ENCODE results near the gene CIZ1.
"Not testable (repeated sequence)": the region's sequence is repeated elsewhere in the genome, so short reads cannot be mapped to it uniquely, and the experiment has no call there.

Gene CIZ1

GRCh38 chr9:128182893-128183588 is 8.3 kb downstream of the CIZ1 start:
- DNase-seq (ENCODE audit: extremely low read depth, low read depth): no peak
- TF ChIP-seq CTCF (IDR thresholded peaks at IDR 0.05; ENCODE audit: low read depth, low read length, missing control alignments): no peak
- H3K4me3 ChIP-seq (replicated peaks; ENCODE audit: low read depth, low read length): no peak overlapping the region

DNA sequence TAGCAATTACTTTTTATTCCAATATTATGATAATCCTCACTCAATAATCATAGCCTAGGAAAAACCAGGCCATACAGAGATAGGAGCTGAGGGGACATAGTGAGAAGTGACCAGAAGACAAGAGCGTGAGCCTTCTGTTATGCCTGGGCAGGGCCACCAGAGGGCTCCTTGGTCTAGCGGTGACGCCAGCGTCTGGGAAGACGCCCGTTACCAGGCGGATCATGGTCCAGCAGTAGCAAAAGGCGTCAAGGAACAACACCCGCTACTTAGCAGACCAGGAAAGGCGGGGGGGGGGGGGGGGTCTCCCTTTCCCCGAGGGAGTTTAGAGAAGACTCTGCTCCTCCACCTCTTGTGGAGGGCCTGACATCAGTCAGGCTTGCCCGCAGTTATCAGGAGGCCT is 9.9 kb downstream of the CIZ1 start:
- TF ChIP-seq CTCF (IDR thresholded peaks at IDR 0.05; ENCODE audit: low read depth, low read length, missing control alignments): peak; percentile 49
- H3K4me3 ChIP-seq (replicated peaks; ENCODE audit: low read depth, low read length); DNase-seq (ENCODE audit: extremely low read depth, low read depth): not testable (repeated sequence)

DNA sequence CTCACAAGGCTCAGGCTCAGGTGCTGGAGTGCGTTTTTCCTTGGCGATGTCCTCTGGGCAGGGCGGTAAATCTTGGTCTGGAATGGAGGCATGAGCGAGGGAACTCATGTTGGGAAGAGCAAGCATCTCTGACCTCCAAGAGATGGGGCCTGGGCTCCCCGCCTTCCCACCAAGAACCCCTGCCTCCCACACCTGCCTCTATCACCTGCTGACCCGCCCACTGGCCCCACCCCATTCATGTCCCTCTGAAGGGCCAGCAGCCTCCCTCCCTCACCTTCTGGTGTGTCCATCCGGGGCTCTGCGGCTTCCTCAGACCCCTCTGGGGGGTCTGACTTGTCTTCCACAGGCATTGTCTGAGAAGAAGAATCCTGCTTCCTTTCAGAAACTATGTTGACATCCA is 10.9 kb downstream of the CIZ1 start:
- no peak overlapping the region for H3K4me3 ChIP-seq (replicated peaks; ENCODE audit: low read depth, low read length)
- no peak for TF ChIP-seq CTCF (IDR thresholded peaks at IDR 0.05; ENCODE audit: low read depth, low read length, missing control alignments)
- no peak for DNase-seq (ENCODE audit: extremely low read depth, low read depth)

DNA sequence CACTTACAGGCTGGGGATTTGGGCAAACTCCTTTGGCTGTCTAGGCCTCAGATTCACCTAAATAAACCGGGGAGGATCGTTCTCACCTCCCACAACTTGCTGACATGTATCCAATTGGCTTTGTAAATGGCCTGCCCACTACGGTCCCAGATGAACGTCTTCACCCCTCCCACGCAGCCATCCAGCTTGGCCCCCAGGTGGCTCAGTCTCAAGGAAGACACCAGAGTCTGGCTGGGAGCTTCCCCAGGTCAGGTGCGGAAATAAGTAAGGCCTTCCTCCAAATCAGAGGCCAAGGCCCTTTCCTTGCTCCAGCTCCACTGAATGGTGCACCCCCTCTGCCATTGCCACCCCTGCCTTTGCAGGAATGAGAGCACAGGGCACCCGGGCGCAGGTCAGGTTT is 11.4 kb downstream of the CIZ1 start:
- TF ChIP-seq CTCF (IDR thresholded peaks at IDR 0.05; ENCODE audit: low read depth, low read length, missing control alignments): no peak
- no peak for DNase-seq (ENCODE audit: extremely low read depth, low read depth)
- H3K4me3 ChIP-seq (replicated peaks; ENCODE audit: low read depth, low read length): no peak overlapping the region

DNA sequence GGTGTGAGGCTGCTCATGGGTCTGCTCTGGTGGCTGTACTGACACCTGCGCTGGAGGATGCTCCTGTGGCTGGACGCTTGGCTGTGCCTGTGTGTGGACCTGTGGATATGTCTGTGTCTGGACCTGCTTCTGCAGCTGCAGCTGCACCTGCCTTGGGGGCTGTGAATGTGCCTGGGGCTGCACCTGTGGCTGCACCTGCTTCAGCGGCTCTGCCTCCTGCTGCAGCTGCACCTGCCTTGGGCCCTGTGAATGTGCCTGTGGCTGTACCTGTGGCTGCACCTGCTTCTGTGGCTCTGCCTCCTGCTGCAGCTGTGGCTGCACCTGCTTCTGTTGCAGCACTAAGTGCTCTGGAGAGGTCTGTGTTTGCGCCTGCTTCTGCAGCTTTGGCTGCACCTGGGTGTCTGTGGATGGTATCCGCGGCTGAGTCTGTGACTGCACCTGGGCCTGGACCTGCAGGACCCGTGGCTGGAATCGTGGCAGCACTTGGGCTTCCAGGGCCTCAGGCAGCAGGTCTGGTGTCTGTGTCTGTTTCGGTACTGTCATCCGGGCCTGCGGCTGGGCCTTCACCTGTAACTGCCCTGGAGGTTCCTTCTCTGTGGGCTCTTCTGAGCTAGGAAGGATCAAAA is 12.5 kb downstream of the CIZ1 start:
- H3K4me3 ChIP-seq (replicated peaks; ENCODE audit: low read depth, low read length): no peak overlapping the region
- TF ChIP-seq CTCF (IDR thresholded peaks at IDR 0.05; ENCODE audit: low read depth, low read length, missing control alignments): no peak
- no peak for DNase-seq (ENCODE audit: extremely low read depth, low read depth)

DNA sequence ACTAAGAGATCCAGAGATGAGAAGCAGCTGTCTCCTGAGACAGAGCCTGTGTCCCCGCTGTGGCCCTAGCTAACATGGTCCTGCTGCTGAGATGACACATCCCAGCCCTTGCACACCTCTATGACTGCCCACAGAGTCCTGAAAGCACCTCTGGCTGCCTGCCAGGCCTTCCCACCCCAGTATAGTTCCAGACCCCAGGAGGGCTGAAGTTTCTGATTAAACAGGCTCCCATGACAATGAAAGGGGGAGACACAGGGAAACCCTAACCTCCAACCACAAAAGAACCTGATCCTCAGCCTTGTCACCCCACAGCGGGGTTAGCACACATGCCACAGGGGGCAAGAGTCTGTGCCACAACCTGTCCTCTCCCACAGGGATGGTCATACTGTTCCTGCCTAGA is 15.6 kb downstream of the CIZ1 start:
- no peak for TF ChIP-seq CTCF (IDR thresholded peaks at IDR 0.05; ENCODE audit: low read depth, low read length, missing control alignments)
- no peak for DNase-seq (ENCODE audit: extremely low read depth, low read depth)
- H3K4me3 ChIP-seq (replicated peaks; ENCODE audit: low read depth, low read length): no peak overlapping the region
